CD8-positive, alpha-beta memory T cell (primary cell): ENCODE data around the gene CCNA2. TPM values are rescaled to one million over a fixed set of nuclear protein-coding genes. Genes with fewer than 3 reads are reported as not detected.

Experiments used
- CTCF ChIA-PET: fragments of 350-600 bp; sonication (Branson Sonifier 250); formaldehyde crosslinking; loops from one replicate; lab custom pipeline; 2021; ENCODE audit warnings: antibody characterized with exemption; lab: Charles Lee
- POLR2A ChIA-PET: fragments of 350-600 bp; sonication (Branson Sonifier 250); formaldehyde crosslinking; loops from one replicate; lab custom pipeline; 2021; ENCODE audit warnings: antibody characterized with exemption; lab: Charles Lee
- DNase-seq, 5 donors: peaks; one replicate each; pipeline versions ENCODE4 v3.0.0 to v3.0.0-alpha.2; 2020 to 2022; ENCODE audit warnings: mixed read lengths in 1 of 5
- H3K27ac ChIP-seq: one replicate; pipeline ENCODE4 v1.7.0; 2013; ENCODE audit warnings: low read depth, mild to moderate bottlenecking, low read length, moderate library complexity
- H3K27me3 ChIP-seq: 2 replicates; pipeline ENCODE4 v1.7.0; 2013; ENCODE audit warnings: low read length, mild to moderate bottlenecking; ENCODE audit not compliant: insufficient read depth, poor library complexity, severe bottlenecking
- H3K36me3 ChIP-seq: 2 replicates; pipeline ENCODE4 v1.7.0; 2013; ENCODE audit warnings: mild to moderate bottlenecking, low read length, moderate library complexity; ENCODE audit not compliant: insufficient read depth
- H3K4me1 ChIP-seq: 2 replicates; pipeline ENCODE4 v1.7.0; 2013; ENCODE audit warnings: mild to moderate bottlenecking, low read length, moderate library complexity; ENCODE audit not compliant: insufficient read depth
- H3K4me3 ChIP-seq: 2 replicates; pipeline ENCODE4 v1.7.0; 2013; ENCODE audit warnings: mild to moderate bottlenecking, low read length
- H3K9me3 ChIP-seq: 2 replicates; pipeline ENCODE4 v1.7.0; 2013; ENCODE audit warnings: mild to moderate bottlenecking, low read length
- H3K27ac Mint-ChIP-seq, 8 donors: one replicate each; pipeline ENCODE4 v1.8.0; 2020 to 2021; ENCODE audit warnings: mixed read lengths in 8 of 8, mild to moderate bottlenecking in 6 of 8, inconsistent platforms in 3 of 8, moderate library complexity in 3 of 8
- H3K27me3 Mint-ChIP-seq, 2 donors: one replicate each; pipeline ENCODE4 v1.8.0; 2020 to 2021; ENCODE audit warnings: mixed read lengths in 2 of 2, mild to moderate bottlenecking in 1 of 2, moderate library complexity in 1 of 2
- H3K36me3 Mint-ChIP-seq, 3 donors: one replicate each; pipeline ENCODE4 v1.8.0; 2020 to 2021; ENCODE audit warnings: mixed read lengths in 3 of 3, inconsistent platforms in 1 of 3, mild to moderate bottlenecking in 1 of 3
- H3K4me1 Mint-ChIP-seq, 3 donors: one replicate each; pipeline ENCODE4 v1.8.0; 2020 to 2021; ENCODE audit warnings: mixed read lengths in 3 of 3, inconsistent platforms in 1 of 3, mild to moderate bottlenecking in 1 of 3
- H3K4me3 Mint-ChIP-seq, 7 donors: one replicate each; pipeline ENCODE4 v1.8.0; 2020 to 2021; ENCODE audit warnings: mixed read lengths in 7 of 7, mild to moderate bottlenecking in 6 of 7, moderate library complexity in 4 of 7, inconsistent platforms in 2 of 7
- H3K9me3 Mint-ChIP-seq, 5 donors: one replicate each; pipeline ENCODE4 v1.8.0; 2020 to 2022; ENCODE audit warnings: mixed read lengths in 5 of 5, mild to moderate bottlenecking in 3 of 5, moderate library complexity in 2 of 5, inconsistent platforms in 1 of 5
- polyA plus RNA-seq: library from polyadenylated mRNA; unstranded; fragments of 300-500 nt; fragmentation: Illumina TruSeq; gene quantifications from one replicate; pipeline ENCODE4 v1.2.3, GENCODE V29; 2021
- total RNA-seq, 2 experiments: library from RNA; stranded (reverse); gene quantifications; one replicate each; pipeline ENCODE4 v1.2.3, GENCODE V29; 2021

The CCNA2 gene
- total and polyA plus RNA-seq, 3 experiments from 2014 or later = 0.28 to 73.5 (median 72.1) TPM

- no peak for DNase-seq
- Histone ChIP-seq H3K9me3 (no peaks in the 10 kb centered on the region), H3K27ac (no peak overlapping the region), H3K4me3 (no peak overlapping the region), H3K4me1 (no peaks in the 10 kb centered on the region), H3K36me3 (no peaks in the 10 kb centered on the region), H3K27me3 (peaks cover 13% of the 10 kb centered on the region)
- Mint-ChIP-seq H3K27ac (no peak overlapping the region), H3K36me3 (peaks cover 0 to 1% (median 0%) of the 10 kb centered on the region in 3 donors), H3K4me3 (no peak overlapping the region), H3K9me3 (no peaks in the 10 kb centered on the region), H3K4me1 (peaks cover 9 to 15% (median 15%) of the 10 kb centered on the region in 3 donors), H3K27me3 (peaks cover 9 to 49% of the 10 kb centered on the region in 2 donors)
- ChIA-PET POLR2A (no interaction called here), CTCF (no interaction called here)
Observed at GRCh38 chr4:121767166-121767565, 56.5 kb downstream of the CCNA2 start.

Other genes starting within 250 kb of the CCNA2 start
- 10 to 100 TPM; 79.7 to 83.5 TPM for gene ANXA5, start 126.9 kb downstream of the CCNA2 start, total RNA-seq
- gene ANXA5, start 126.9 kb downstream of the CCNA2 start, polyA plus RNA-seq = 183 TPM
- under 1 TPM; 0.44 to 0.47 TPM for gene SMIM43, start 58.7 kb downstream of the CCNA2 start, total RNA-seq
- 0.23 TPM for gene SMIM43, start 58.7 kb downstream of the CCNA2 start, polyA plus RNA-seq
- 10 to 100 TPM; 72.2 to 72.9 TPM for gene EXOSC9, start 22.6 kb downstream of the CCNA2 start, total RNA-seq
- gene EXOSC9, start 22.6 kb downstream of the CCNA2 start, polyA plus RNA-seq = 41.7 TPM
- gene BBS7, start 46.6 kb upstream of the CCNA2 start, total RNA-seq = 10 to 100 TPM; 23.3 to 23.4 TPM
- 10.8 TPM for gene BBS7, start 46.6 kb upstream of the CCNA2 start, polyA plus RNA-seq
- gene TRPC3, start 128.2 kb upstream of the CCNA2 start, total RNA-seq = under 1 TPM; 0.15 to 0.35 TPM
- gene TRPC3, start 128.2 kb upstream of the CCNA2 start, polyA plus RNA-seq = not detected